Thymus (tissue), 11 donors: ENCODE results near the gene TTLL8. TPM values are rescaled to one million over a fixed set of nuclear protein-coding genes. Genes with fewer than 3 reads are reported as not detected.
"Not testable (repeated sequence)": the region's sequence is repeated elsewhere in the genome, so short reads cannot be mapped to it uniquely, and the experiment has no call there.

Experiments
- DNase-seq, 9 donors: peaks; one replicate each; pipeline ENCODE4 v3.0.0-alpha.2; 2013; ENCODE audit warnings: low spot score in 9 of 9, low read depth in 6 of 9, missing footprints in 1 of 9
- H3K27ac ChIP-seq, 2 donors: one replicate each; pipeline ENCODE4 v1.5.1; 2013; ENCODE audit warnings: control low read depth in 1 of 2, low read depth in 1 of 2, low read length in 1 of 2, mild to moderate bottlenecking in 1 of 2, moderate library complexity in 1 of 2
- H3K27me3 ChIP-seq, 2 donors: one replicate each; pipeline ENCODE4 v1.5.1; 2013; ENCODE audit warnings: low read length in 1 of 2; ENCODE audit not compliant: control insufficient read depth in 2 of 2, insufficient read depth in 1 of 2
- H3K36me3 ChIP-seq, 2 donors: one replicate each; pipeline ENCODE4 v1.5.1; 2013; ENCODE audit warnings: low read length in 1 of 2, mild to moderate bottlenecking in 1 of 2, moderate library complexity in 1 of 2; ENCODE audit not compliant: control insufficient read depth in 2 of 2, insufficient read depth in 2 of 2
- H3K4me1 ChIP-seq, 2 donors: one replicate each; pipeline ENCODE4 v1.5.1; 2013; ENCODE audit warnings: low read length in 2 of 2; ENCODE audit not compliant: control insufficient read depth in 2 of 2, insufficient read depth in 2 of 2
- H3K4me3 ChIP-seq, 2 donors: one replicate each; pipeline ENCODE4 v1.5.1; 2013; ENCODE audit warnings: low read length in 2 of 2, control low read depth in 1 of 2, mild to moderate bottlenecking in 1 of 2
- H3K9me3 ChIP-seq, 2 donors: one replicate each; pipeline ENCODE4 v1.5.1; 2013; ENCODE audit warnings: low read length in 1 of 2, mild to moderate bottlenecking in 1 of 2; ENCODE audit not compliant: control insufficient read depth in 2 of 2, insufficient read depth in 1 of 2
- WGBS: extraction: QIAGEN DNeasy Blood & Tissue Kit; methylation state at CpG from one replicate; pipeline ENCODE4 v1.1.7; 2013; 5-methylcytosine and 5-hydroxymethylcytosine counted together
- polyA plus RNA-seq: library from polyadenylated mRNA; stranded (reverse); fragments of 200-250 nt; gene quantifications from one replicate; pipeline ENCODE4 v1.2.3, GENCODE V29; 2013
- total RNA-seq: library from RNA; stranded (reverse); fragments of 120-200 nt; gene quantifications from one replicate; pipeline ENCODE4 v1.2.4, GENCODE V29; 2013
- donor health status: healthy.

The TTLL8 gene
- total and polyA plus RNA-seq, 2 donors = not detected

DNA sequence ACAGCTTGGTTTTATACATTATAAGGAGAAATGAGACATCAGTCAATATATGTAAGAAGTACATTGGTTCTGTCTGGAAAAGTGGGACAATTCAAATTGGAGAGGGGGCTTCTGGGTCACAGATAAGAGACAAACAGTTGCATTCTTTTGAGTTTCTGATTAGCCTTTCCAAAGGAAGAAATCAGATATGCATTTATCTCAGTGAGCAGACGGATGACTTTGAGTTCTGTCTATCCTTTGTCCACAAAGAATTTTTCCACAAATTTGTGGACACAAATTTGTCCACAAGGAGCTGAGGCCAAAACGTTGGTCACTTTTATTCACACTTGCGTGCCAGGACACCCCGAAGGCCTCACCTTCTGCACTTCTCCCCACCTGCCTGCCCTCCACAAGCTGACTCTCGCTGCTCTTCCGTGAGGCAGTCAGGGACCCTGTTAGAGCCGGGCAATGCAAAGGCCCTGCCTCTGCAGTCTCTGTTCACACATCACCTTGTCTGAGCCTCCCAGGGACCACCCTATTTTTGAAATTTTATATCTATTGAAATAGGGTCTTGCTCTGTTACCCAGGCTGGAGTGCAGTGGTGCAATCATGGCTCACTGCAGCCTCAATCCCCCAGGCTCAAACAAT, 66.1 kb downstream of the TTLL8 start:
- Histone ChIP-seq H3K27me3 (peaks cover 0 to 7% of the 10 kb centered on the region in 2 donors), H3K4me3 (no peak overlapping the region), H3K9me3 (peaks cover 0 to 6% of the 10 kb centered on the region in 2 donors), H3K36me3 (no peaks in the 10 kb centered on the region), H3K27ac (no peak overlapping the region), H3K4me1 (no peaks in the 10 kb centered on the region)
- DNase-seq = no peak
- 96% methylated on average over 7 of the region's 7 CpGs for WGBS

DNA sequence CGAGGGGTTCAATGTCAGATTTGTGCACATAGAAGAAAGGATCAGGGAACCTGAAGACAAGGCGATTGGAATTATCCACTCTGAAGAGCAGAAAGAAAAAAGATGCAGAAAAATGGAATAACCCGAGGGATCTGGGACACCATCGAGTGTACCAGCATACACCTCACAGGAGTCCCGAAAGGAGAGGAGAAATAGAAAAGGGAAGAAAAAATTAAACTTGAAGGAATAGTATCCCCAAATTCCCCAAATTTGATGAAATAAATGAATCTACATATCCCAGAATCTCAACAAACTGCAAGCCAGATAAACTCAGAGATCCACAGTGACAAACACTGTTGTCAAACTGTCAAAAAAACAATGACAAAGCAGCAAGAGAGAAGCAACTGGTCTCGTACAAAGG, 66.9 kb downstream of the TTLL8 start:
- Histone ChIP-seq H3K9me3 (peaks cover 0 to 6% of the 10 kb centered on the region in 2 donors), H3K36me3 (no peaks in the 10 kb centered on the region), H3K27ac (no peak overlapping the region), H3K4me3 (no peak overlapping the region), H3K4me1 (no peaks in the 10 kb centered on the region), H3K27me3 (peaks cover 0 to 8% of the 10 kb centered on the region in 2 donors)
- no peak for DNase-seq
- 95% methylated on average over 6 of the region's 6 CpGs for WGBS

DNA sequence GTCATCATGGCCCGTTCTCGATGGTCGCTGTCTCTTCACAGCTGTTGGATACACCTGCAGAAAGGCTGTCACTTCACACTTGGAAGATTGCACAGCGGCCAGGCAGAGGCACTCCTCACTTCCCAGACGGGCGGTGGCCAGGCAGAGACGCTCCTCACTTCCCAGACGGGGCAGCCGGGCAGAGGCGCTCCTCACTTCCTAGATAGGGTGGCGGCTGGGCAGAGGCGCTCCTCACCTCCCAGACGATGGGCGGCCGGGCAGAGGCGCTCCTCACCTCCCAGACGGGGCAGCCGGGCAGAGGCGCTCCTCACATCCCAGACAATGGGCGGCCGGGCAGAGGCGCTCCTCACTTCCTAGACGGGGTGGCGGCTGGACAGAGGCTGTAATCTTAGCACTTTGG, 68.3 kb downstream of the TTLL8 start:
- peaks cover 0 to 16% of the 10 kb centered on the region in 2 donors for H3K27me3 ChIP-seq
- DNase-seq = not testable (repeated sequence)
- 95% methylated on average over 24 of the region's 24 CpGs for WGBS

DNA sequence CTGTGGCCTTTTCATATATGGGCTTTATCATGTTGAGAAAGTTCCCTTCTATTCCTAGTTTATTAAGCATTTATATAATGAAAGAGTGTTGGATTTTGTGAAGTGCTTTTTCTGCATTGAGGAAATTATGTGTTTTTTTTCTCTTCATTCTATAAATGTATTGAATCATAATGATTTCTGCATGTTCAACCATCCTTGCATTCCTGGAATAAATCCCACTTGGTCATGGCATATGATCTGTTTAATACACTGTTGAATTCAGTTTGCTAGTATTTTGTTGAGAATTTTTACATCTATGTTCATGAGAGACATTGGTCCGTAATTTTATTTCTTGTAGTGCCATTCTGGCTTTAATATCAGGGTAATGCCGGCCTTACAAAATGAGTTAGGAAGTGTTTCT, 71.8 kb downstream of the TTLL8 start:
- Histone ChIP-seq H3K36me3 (no peaks in the 10 kb centered on the region), H3K27me3 (peaks cover 20 to 37% of the 10 kb centered on the region in 2 donors), H3K27ac (no peak overlapping the region), H3K4me3 (no peak overlapping the region), H3K9me3 (peaks cover 1 to 9% of the 10 kb centered on the region in 2 donors), H3K4me1 (peaks cover 0 to 5% of the 10 kb centered on the region in 2 donors)
- 95% methylated on average over 2 of the region's 2 CpGs for WGBS
- DNase-seq = no peak

More for the DNA sequence above, 68.3 kb downstream of the TTLL8 start:
- H3K36me3 ChIP-seq, H3K4me3 ChIP-seq, H3K9me3 ChIP-seq, H3K4me1 ChIP-seq, H3K27ac ChIP-seq: not testable (repeated sequence)

DNA sequence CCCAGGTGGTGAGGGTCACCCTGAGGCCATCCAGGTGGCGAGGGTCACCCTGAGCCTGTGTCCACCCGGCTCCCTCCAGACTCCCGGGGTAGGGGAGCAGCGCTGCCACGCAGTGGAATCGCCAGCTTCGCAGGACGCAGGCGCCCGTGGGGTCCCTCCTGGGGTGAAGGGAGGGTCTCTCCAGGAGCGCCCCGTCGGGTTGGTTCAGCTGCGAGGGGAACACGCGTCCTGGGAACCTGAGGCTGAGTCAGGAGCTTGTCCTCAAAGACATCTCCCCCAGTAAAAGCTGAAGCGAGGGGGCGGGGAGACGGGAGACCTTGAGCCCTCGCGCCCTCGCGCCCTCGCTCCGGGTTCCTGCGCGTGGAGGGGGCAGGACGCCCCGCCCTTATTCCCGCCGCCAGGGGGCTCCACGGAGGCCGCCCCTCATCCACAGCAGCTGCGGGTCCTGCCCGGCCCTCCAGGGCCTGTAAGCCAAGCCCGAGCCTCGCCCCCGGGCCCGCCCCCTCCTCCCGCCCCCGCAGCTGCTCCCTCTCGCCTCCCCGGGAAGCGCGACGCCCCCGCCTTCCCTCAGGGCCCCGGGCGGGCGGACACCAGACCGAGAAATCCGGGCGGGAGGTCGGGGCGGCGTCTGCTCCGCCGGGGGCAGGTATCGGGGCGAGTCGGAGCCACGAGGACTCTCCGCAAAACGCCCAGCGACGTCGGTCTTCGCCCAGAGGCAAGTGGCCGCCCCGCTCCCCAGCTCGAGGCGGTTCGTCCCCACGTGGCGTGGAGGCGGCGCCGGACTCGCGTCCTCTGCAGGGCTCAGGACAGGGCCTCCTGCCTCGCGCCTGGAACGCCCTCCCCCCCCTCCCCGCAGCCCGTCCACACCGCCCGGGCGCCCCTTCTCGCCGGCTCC, 74.7 kb downstream of the TTLL8 start:
- Histone ChIP-seq H3K9me3 (peaks cover 1 to 9% of the 10 kb centered on the region in 2 donors), H3K4me3 (no peak overlapping the region), H3K4me1 (peaks cover 0 to 5% of the 10 kb centered on the region in 2 donors), H3K27me3 (peaks cover 20 to 39% of the 10 kb centered on the region in 2 donors), H3K36me3 (no peaks in the 10 kb centered on the region), H3K27ac (no peak overlapping the region)
- DNase-seq = no peak
- 23% methylated on average over 90 of the region's 90 CpGs for WGBS

DNA sequence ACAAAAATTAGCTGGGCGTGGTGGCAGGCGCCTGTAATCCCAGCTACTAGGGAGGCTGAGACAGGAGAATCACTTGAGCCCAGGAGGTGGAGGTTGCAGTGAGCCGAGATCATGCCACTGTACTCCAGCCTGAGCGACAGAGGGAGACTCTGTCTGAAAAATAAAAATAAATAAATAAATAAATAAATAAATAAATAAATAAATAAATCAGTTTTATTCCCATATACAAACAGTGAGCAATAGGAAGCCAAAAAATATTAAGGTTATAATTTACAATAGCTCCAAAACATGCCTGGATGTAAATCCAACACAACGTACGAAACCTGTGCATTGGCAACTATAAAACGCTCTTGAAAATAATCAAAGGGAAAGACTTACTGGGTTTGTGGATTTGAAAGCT, 76.3 kb downstream of the TTLL8 start:
- H3K4me1 ChIP-seq, H3K4me3 ChIP-seq, H3K9me3 ChIP-seq, DNase-seq, H3K27ac ChIP-seq, H3K36me3 ChIP-seq: not testable (repeated sequence)
- peaks cover 20 to 41% of the 10 kb centered on the region in 2 donors for H3K27me3 ChIP-seq
- WGBS = 98% methylated on average over 7 of the region's 7 CpGs

DNA sequence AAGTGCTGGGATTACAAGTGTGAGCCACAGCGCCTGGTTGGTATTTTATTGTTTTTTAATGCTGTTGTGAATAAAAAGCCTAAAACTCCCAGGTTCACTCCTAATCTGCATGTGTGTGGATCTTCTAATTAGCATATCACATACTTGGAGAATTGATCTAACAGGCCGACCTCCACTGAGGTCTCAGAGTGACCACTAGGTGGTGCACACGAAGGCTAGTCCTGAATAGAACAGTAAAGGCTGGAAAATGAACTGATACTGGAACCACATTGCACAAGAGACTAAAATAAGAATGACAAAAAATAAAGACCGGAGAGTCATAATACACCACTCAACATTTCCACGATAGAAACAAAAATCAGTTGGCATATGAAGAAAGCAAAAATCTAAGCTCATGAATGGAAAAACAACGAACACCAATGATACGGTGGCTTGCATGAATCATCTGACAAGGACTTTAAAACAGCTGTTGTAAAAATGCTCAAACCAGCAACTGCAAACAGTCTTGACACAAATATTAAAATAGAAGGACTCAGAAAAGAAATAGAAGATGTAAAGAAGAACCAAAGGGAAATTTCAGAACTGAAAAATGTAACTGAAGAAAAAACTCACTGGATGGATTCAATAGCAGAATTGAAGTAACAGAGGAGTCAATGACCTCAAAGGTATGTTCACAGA, 78.4 kb downstream of the TTLL8 start:
- H3K36me3 ChIP-seq = no peaks in the 10 kb centered on the region
- DNase-seq = no peak
- H3K4me3 ChIP-seq = no peak overlapping the region
- 73% methylated on average over 7 of the region's 7 CpGs for WGBS
- peaks cover 20 to 35% of the 10 kb centered on the region in 2 donors for H3K27me3 ChIP-seq
- no peak overlapping the region for H3K27ac ChIP-seq
- H3K9me3 ChIP-seq = peaks cover 1 to 4% of the 10 kb centered on the region in 2 donors
- H3K4me1 ChIP-seq = peaks cover 0 to 11% of the 10 kb centered on the region in 2 donors

DNA sequence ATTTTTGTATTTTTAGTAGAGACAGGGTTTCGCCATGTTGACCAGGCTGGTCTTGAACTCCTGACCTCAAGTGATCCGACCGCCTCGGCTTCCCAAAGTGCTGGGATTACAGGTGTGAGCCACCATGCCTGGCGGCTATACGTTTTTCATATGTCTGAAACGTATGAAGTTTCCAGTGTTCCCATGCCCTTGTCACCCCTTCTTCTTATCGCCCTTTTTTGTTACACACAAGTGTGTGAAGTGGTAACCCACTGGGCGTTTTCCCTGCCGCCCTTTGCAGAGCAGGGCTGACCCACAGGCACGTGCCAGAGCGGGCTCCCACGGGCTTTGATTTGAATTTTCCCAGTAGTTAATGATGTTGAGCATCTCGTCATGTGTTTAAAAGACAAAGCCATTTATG, 80.5 kb downstream of the TTLL8 start:
- Histone ChIP-seq H3K36me3 (no peaks in the 10 kb centered on the region), H3K9me3 (peaks cover 2 to 4% of the 10 kb centered on the region in 2 donors)
- WGBS = 95% methylated on average over 14 of the region's 14 CpGs

More for the DNA sequence above, 80.5 kb downstream of the TTLL8 start:
- DNase-seq = no peak
- Histone ChIP-seq H3K4me1 (peaks cover 0 to 6% of the 10 kb centered on the region in 2 donors), H3K27ac (no peak overlapping the region), H3K27me3 (peaks cover 2 to 23% of the 10 kb centered on the region in 2 donors), H3K4me3 (no peak overlapping the region)
